ENCODE measurements around the gene UNC13A.

UNC13A gene

DNA sequence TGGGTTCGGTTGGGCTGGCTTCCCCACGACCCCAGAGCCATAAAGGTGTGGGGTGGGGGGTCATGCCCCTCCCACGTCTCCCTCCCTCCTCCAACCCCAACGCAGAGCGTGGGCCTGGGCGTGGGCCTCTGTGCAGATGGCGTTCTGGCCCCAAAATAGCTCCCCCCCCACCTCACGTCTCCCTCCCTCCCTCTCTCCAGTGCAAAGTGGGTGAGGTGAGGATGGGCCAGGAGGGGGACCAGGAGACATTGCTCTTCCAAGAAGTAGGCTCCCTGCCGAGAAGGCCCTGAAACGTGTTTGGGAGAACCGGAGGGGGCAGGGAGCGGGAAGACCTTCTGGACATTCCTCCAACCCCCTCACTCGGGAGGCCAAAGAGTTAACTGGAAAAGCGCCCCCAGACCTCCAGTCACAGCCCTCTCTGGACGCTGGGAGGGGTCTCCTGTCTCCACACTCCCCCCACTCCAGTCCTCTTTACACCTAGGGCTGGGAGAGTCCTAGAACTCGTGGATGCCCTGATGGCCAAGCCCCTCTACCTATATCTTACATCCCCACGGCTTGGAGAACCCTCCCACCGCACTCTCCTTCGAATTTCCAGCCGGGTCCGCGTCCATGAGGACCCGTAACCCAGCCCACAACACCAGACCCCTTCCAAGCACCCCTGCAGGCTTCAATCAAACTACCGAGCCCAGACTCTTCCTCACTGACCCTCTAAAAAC lies 855 bp downstream of the UNC13A start:
- no peak overlapping the region for H3K4me3 ChIP-seq (ENCODE audit: low read length)
- TF ChIP-seq, protein P1, sequence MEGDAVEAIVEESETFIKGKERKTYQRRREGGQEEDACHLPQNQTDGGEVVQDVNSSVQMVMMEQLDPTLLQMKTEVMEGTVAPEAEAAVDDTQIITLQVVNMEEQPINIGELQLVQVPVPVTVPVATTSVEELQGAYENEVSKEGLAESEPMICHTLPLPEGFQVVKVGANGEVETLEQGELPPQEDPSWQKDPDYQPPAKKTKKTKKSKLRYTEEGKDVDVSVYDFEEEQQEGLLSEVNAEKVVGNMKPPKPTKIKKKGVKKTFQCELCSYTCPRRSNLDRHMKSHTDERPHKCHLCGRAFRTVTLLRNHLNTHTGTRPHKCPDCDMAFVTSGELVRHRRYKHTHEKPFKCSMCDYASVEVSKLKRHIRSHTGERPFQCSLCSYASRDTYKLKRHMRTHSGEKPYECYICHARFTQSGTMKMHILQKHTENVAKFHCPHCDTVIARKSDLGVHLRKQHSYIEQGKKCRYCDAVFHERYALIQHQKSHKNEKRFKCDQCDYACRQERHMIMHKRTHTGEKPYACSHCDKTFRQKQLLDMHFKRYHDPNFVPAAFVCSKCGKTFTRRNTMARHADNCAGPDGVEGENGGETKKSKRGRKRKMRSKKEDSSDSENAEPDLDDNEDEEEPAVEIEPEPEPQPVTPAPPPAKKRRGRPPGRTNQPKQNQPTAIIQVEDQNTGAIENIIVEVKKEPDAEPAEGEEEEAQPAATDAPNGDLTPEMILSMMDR (conservative IDR thresholded peaks at IDR 0.05; ENCODE audit: low read depth, low read length), result no peak
- DNase-seq (ENCODE audit: low read depth), result no peak

DNA sequence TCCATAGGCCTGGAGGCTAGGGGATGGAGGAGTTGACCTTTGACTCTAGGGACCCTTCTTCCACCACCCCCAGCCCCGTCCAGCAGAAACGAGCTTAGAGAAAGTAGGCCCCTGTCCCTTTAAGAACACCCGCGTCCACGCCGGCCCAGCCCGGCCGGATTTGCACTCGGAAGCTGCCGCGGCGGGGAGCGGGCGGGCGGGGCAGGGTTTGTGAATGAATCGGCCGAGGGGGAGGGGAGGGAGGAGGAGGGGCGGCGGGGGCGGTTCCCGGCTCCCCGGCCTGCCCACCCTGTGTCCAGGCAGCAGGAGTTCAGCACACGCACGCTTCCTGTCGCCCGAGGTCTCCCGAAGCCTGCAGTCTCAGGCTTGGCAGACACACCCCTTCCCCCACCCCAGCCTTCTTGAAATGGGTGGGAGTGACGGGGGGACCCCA lies 1.5 kb downstream of the UNC13A start:
- DNase-seq (ENCODE audit: low read depth), result no peak
- H3K4me3 ChIP-seq (ENCODE audit: low read length), result no peak overlapping the region
- TF ChIP-seq, protein P1 (conservative IDR thresholded peaks at IDR 0.05; ENCODE audit: low read depth, low read length), result no peak

DNA sequence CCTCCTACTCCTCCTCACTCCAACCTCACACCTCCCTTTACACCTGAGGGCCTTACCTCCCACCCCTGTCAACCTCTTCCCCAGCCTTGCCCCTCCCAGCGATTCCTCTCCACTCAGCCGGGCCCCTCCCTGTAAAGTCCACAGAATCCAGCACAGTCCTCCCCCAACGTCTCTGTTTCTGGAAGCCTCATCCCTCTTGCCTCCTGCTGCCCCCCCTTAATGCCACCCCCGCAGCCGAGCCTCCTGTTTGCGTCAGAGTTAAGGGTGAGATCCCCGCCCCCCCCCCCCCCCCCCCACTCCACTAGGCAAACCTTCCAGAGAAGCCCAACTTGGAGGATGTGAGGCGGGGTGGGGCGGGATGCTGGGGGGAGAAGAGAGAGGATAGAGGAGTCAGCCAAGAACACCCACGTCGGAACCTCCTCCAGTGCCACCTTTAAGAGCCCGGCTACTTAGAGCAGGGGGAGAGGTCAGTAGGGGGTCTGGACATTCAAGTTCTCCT lies 2.1 kb downstream of the UNC13A start:
- TF ChIP-seq, protein P1 (conservative IDR thresholded peaks at IDR 0.05; ENCODE audit: low read depth, low read length), result no peak
- no peak for DNase-seq (ENCODE audit: low read depth)
- no peak overlapping the region for H3K4me3 ChIP-seq (ENCODE audit: low read length)

DNA sequence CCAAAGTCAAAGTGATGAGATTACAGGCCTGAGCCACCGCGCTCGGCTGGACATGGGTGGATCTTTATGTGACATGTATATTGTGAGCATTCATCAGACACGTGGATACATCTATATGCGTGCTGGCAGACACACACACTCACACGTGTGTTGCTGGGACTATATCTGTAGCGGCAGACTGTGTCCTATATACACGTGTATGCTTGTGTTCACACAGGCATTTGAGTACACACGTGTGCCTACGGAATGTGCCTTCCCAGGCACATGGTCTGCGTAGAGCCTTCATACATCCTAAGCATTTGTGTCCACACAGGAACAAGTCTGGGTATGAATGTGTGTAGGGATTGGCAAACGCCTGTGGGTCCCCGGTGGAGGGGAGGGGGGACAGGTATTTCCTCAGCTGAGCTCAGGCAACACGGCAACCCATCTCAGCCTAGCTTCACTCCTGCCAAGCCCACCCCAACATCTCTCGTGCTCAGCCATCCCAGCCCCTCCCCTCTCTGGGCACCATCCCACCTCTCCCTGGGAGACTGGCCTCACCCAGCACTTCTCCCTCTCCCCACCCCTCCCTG lies 2.6 kb downstream of the UNC13A start:
- DNase-seq (ENCODE audit: low read depth), result no peak
- TF ChIP-seq, protein P1 (conservative IDR thresholded peaks at IDR 0.05; ENCODE audit: low read depth, low read length), result no peak
- H3K4me3 ChIP-seq (ENCODE audit: low read length), result no peak overlapping the region

DNA sequence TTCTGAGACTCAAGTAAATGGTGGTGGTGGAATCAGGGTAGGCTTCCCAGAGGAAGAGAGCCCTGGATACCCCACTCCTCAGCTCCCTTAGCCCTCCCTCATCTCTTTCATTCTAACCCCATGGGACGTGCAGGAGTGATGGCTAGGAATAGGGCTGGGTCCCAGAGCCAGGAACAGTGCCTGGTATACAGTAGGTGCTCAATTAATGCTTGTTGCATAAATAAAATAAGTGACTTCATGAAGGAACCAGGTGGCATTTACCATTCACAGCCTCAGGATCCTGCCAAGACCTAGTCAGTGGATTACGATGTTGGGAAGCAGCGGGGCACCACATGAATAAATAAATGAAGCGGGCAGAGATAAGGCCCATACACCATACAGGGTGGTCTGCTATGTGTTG lies 3.9 kb downstream of the UNC13A start:
- TF ChIP-seq, protein P1 (conservative IDR thresholded peaks at IDR 0.05; ENCODE audit: low read depth, low read length), result no peak
- no peak for DNase-seq (ENCODE audit: low read depth)
- H3K4me3 ChIP-seq (ENCODE audit: low read length), result no peak overlapping the region

DNA sequence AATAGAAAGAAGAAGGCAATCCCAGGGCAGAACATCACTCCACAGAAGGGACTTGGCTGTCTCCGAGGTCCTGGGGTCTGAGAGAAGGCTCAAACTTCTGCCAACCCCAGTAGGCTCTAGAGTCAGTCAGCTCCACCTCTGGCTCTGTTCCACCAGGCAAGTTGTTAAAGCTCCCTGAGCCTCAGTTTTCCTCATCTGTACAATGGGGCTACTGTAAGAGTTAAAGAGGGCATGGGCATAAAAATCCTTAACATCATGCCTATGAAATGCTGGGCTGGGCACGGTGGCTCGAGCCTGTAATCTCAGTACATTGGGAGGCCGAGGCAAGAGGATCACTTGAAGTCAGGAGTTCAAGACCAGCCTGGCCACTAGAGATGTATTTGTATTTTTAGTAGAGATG lies 5.1 kb downstream of the UNC13A start:
- DNase-seq (ENCODE audit: low read depth), result no peak
- no peak overlapping the region for H3K4me3 ChIP-seq (ENCODE audit: low read length)
- TF ChIP-seq, protein P1 (conservative IDR thresholded peaks at IDR 0.05; ENCODE audit: low read depth, low read length), result no peak

DNA sequence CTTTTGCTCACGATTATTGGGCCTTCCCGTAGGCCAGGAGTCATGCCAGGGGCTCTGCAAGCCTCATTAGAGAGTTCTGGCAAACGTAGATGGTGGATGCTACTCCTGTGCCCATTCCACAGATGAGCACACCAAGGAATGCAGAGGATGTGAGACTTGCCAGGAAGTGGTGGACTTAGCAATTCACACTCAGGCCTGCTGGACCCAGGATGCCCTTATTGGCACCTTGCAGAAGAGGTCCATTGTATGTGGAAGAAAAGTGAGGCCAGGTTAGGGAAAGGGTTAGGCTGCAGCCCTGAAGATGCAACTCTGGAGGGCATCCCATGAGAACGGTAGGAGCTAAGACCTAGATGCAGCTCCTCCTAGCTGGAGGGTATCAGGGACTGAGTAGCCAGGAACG lies 5.9 kb downstream of the UNC13A start:
- TF ChIP-seq, protein P1 (conservative IDR thresholded peaks at IDR 0.05; ENCODE audit: low read depth, low read length), result no peak
- H3K4me3 ChIP-seq (ENCODE audit: low read length), result no peak overlapping the region
- DNase-seq (ENCODE audit: low read depth), result no peak

All from retinal pigment epithelial cell (primary cell).